Measurements from ENCODE around the gene SLC37A3. TPM values are rescaled to one million over a fixed set of nuclear protein-coding genes. Genes with fewer than 3 reads are reported as not detected.

SLC37A3 gene
- total RNA-seq, 2 donors from 2014 or later: 25.8 to 38.8 TPM

GRCh38 chr7:140403878-140404564 is 5.7 kb upstream of the SLC37A3 start, which contains the start of gene RAB19:
TSS of gene RAB19 (plus strand) at chr7:140404058. CDS start at chr7:140407647, 3,589 bp downstream.
- no peaks in the 10 kb centered on the region for H3K4me1 ChIP-seq (replicated peaks)
- no peaks in the 10 kb centered on the region for H3K9me3 ChIP-seq
- H3K36me3 ChIP-seq: no peaks in the 10 kb centered on the region
- TF ChIP-seq POLR2AphosphoS5 (IDR thresholded peaks at IDR 0.05): peak; percentile 26
- no peak for TF ChIP-seq POLR2A (IDR thresholded peaks at IDR 0.05)
- peak in 1 of 4 experiments; percentile 10 for TF ChIP-seq CTCF (IDR thresholded peaks at IDR 0.05)
- 6% methylated on average over 22 of the region's 22 CpGs for WGBS
- intact Hi-C loops (cut with DNase I): no loop called here
- DNase-seq (ENCODE audit: low spot score): peak; percentile 51
- H3K27me3 ChIP-seq (replicated peaks; ENCODE audit: insufficient read depth): no peaks in the 10 kb centered on the region
- H3K4me3 ChIP-seq: peak within 1 kb of the TSS; percentile 26 to 43
- peak within 1 kb of the TSS; percentile 35 to 45 for H3K27ac ChIP-seq

- no peak overlapping the region for H3K4me3 ChIP-seq
- WGBS: 69% methylated on average over 2 of the region's 2 CpGs
- DNase-seq (ENCODE audit: low spot score): no peak
- intact Hi-C loops (cut with DNase I): no loop called here
- H3K4me1 ChIP-seq (replicated peaks): no peaks in the 10 kb centered on the region
- no peaks in the 10 kb centered on the region for H3K9me3 ChIP-seq
- no peaks in the 10 kb centered on the region for H3K36me3 ChIP-seq
- H3K27me3 ChIP-seq (replicated peaks; ENCODE audit: insufficient read depth): no peaks in the 10 kb centered on the region
- no peak for TF ChIP-seq POLR2AphosphoS5 (IDR thresholded peaks at IDR 0.05)
- no peak for TF ChIP-seq POLR2A (IDR thresholded peaks at IDR 0.05)
- no peak for TF ChIP-seq CTCF (IDR thresholded peaks at IDR 0.05)
- no peak overlapping the region for H3K27ac ChIP-seq
Observed at GRCh38 chr7:140402178-140402835, 4.0 kb upstream of the SLC37A3 start.

GRCh38 chr7:140400381-140400780 is 2.1 kb upstream of the SLC37A3 start:
- no peaks in the 10 kb centered on the region for H3K27me3 ChIP-seq (replicated peaks; ENCODE audit: insufficient read depth)
- H3K9me3 ChIP-seq: no peaks in the 10 kb centered on the region
- no peak for DNase-seq (ENCODE audit: low spot score)
- intact Hi-C loops (cut with DNase I): no loop called here
- TF ChIP-seq POLR2A (IDR thresholded peaks at IDR 0.05): no peak
- TF ChIP-seq POLR2AphosphoS5 (IDR thresholded peaks at IDR 0.05): no peak
- no peak for TF ChIP-seq CTCF (IDR thresholded peaks at IDR 0.05)
- H3K4me3 ChIP-seq: no peak overlapping the region
- H3K36me3 ChIP-seq: no peaks in the 10 kb centered on the region
- no peak overlapping the region for H3K27ac ChIP-seq
- H3K4me1 ChIP-seq (replicated peaks): no peaks in the 10 kb centered on the region
- 86% methylated on average over 3 of the region's 3 CpGs for WGBS

DNA sequence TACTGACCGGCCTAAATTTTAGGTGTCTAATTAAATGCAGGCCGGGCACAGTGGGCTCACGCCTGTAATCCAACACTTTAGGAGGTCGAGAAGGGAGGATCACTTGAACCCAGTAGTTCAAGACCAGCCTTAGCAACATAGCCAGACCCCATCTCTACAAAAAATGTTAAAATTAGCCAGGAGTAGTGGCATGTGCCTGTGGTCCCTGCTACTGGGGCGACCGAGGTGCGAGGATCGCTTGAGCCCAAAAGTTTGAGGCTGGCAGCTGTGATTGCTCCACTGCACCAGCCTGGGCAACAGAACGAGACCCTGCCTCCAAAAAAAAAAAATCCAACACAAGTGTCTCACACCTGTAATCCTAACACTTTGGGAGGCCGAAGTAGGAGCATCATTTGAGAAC is 491 bp upstream of the SLC37A3 start:
- Histone ChIP-seq H3K4me1 (replicated peaks) (no peaks in the 10 kb centered on the region), H3K27ac (no peak overlapping the region), H3K27me3 (replicated peaks; ENCODE audit: insufficient read depth) (no peaks in the 10 kb centered on the region), H3K4me3 (no peak overlapping the region), H3K36me3 (no peaks in the 10 kb centered on the region), H3K9me3 (no peaks in the 10 kb centered on the region)
- DNase-seq (ENCODE audit: low spot score): no peak
- TF ChIP-seq CTCF (IDR thresholded peaks at IDR 0.05) (no peak), POLR2A (IDR thresholded peaks at IDR 0.05) (no peak), POLR2AphosphoS5 (IDR thresholded peaks at IDR 0.05) (no peak)
- 69% methylated on average over 10 of the region's 10 CpGs for WGBS
- intact Hi-C loops (cut with DNase I): no loop called here
